ENCODE data around the gene EPN2. TPM values are rescaled to one million over a fixed set of nuclear protein-coding genes. Genes with fewer than 3 reads are reported as not detected.

EPN2 gene
- total and polyA plus RNA-seq, 2 experiments from 2014 or later: 19.0 to 35.9 TPM

GRCh38 chr17:19268611-19269010 is 31.4 kb downstream of the EPN2 start:
- H3K36me3 ChIP-seq (replicated peaks; ENCODE audit: insufficient read depth, low read depth): no peaks in the 10 kb centered on the region
- H3K4me1 ChIP-seq (ENCODE audit: insufficient read depth): peaks cover 16% of the 10 kb centered on the region
- H3K27ac ChIP-seq: no peak overlapping the region
- WGBS (ENCODE audit: low lambda C conversion rate, missing lambda C conversion rate): 81% methylated on average over 3 of the region's 3 CpGs
- H3K9me3 ChIP-seq (ENCODE audit: low read depth): no peaks in the 10 kb centered on the region
- H2AFZ ChIP-seq: no peak overlapping the region
- H3K27me3 ChIP-seq: no peaks in the 10 kb centered on the region
- no peak for TF ChIP-seq EZH2 (IDR thresholded peaks at IDR 0.05; ENCODE audit: borderline replicate concordance)
- no peak for TF ChIP-seq CTCF (IDR thresholded peaks at IDR 0.05; ENCODE audit: poor library complexity)
- no peak for TF ChIP-seq EZH2phosphoT487 (IDR thresholded peaks at IDR 0.05; ENCODE audit: low read depth, severe bottlenecking, unreplicated experiment)
- no peak overlapping the region for H3K4me3 ChIP-seq
- no peaks in the 10 kb centered on the region for H3K9me2 ChIP-seq (replicated peaks; ENCODE audit: insufficient read depth)
- H3K4me2 ChIP-seq: no peak overlapping the region
- no peak for DNase-seq (ENCODE audit: low spot score)
- peaks cover 92% of the 10 kb centered on the region for H3K79me2 ChIP-seq
- peaks cover 19% of the 10 kb centered on the region for H4K20me1 ChIP-seq (ENCODE audit: insufficient read depth, poor library complexity, severe bottlenecking)

DNA sequence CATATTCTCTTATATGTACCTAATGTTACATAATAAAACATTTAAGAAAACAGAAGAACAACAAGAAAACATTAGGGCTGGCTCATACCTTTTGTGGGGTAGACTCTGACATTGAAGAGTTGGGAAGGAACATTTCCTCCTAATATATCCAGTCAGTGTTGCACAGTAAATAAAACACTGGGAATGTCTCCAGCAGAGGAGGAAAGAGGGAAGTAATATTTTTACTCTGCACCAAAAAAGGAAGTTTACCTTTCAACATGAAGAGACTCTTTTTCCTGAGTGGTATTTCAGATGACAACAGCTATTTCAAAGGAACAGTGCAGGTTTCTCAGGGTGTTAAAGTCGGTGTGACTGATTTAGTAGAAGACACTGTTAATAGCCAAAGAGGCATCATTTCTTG is 31.9 kb downstream of the EPN2 start:
- TF ChIP-seq CTCF (IDR thresholded peaks at IDR 0.05; ENCODE audit: poor library complexity) (no peak), EZH2phosphoT487 (IDR thresholded peaks at IDR 0.05; ENCODE audit: low read depth, severe bottlenecking, unreplicated experiment) (no peak), EZH2 (IDR thresholded peaks at IDR 0.05; ENCODE audit: borderline replicate concordance) (no peak)
- Histone ChIP-seq H4K20me1 (ENCODE audit: insufficient read depth, poor library complexity, severe bottlenecking) (peaks cover 18% of the 10 kb centered on the region), H3K27ac (no peak overlapping the region)

DNA sequence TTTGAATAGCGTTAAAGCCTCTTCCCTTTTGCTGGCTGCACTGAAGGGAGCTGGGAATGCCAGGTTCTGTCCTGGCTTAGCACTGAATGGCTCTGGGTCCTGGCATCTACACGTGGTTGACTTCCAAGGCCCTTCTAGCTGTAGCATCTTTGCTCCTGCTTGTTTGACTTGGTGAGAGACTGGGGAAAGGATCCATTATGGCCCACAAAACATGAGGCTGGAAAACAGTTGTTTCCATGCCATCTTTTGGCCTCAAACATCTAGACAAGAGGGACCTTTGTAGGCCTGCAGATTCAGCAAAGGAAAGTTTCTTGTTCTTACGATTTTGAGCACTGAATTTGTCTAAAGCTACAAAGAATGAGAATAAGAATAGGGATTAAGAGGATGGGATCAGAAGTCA is 32.5 kb downstream of the EPN2 start:
- peaks cover 13% of the 10 kb centered on the region for H4K20me1 ChIP-seq (ENCODE audit: insufficient read depth, poor library complexity, severe bottlenecking)
- no peak overlapping the region for H3K4me2 ChIP-seq
- peaks cover 6% of the 10 kb centered on the region for H3K4me1 ChIP-seq (ENCODE audit: insufficient read depth)
- no peak overlapping the region for H2AFZ ChIP-seq
- peaks cover 93% of the 10 kb centered on the region for H3K79me2 ChIP-seq
- no peaks in the 10 kb centered on the region for H3K36me3 ChIP-seq (replicated peaks; ENCODE audit: insufficient read depth, low read depth)
- no peak overlapping the region for H3K4me3 ChIP-seq
- no peaks in the 10 kb centered on the region for H3K27me3 ChIP-seq
- no peak overlapping the region for H3K27ac ChIP-seq
- DNase-seq (ENCODE audit: low spot score): no peak
- 88% methylated on average over 3 of the region's 3 CpGs for WGBS (ENCODE audit: low lambda C conversion rate, missing lambda C conversion rate)
- no peaks in the 10 kb centered on the region for H3K9me3 ChIP-seq (ENCODE audit: low read depth)
- TF ChIP-seq CTCF (IDR thresholded peaks at IDR 0.05; ENCODE audit: poor library complexity) (no peak), EZH2 (IDR thresholded peaks at IDR 0.05; ENCODE audit: borderline replicate concordance) (no peak), EZH2phosphoT487 (IDR thresholded peaks at IDR 0.05; ENCODE audit: low read depth, severe bottlenecking, unreplicated experiment) (no peak)
- no peaks in the 10 kb centered on the region for H3K9me2 ChIP-seq (replicated peaks; ENCODE audit: insufficient read depth)

More for the DNA sequence above, 31.9 kb downstream of the EPN2 start:
- Histone ChIP-seq H3K4me2 (no peak overlapping the region), H3K36me3 (replicated peaks; ENCODE audit: insufficient read depth, low read depth) (no peaks in the 10 kb centered on the region), H3K9me3 (ENCODE audit: low read depth) (no peaks in the 10 kb centered on the region), H3K4me1 (ENCODE audit: insufficient read depth) (peaks cover 11% of the 10 kb centered on the region), H3K9me2 (replicated peaks; ENCODE audit: insufficient read depth) (no peaks in the 10 kb centered on the region), H3K27me3 (no peaks in the 10 kb centered on the region), H2AFZ (no peak overlapping the region), H3K79me2 (peaks cover 92% of the 10 kb centered on the region), H3K4me3 (no peak overlapping the region)
- DNase-seq (ENCODE audit: low spot score): no peak
- 85% methylated on average over 1 of the region's 1 CpG for WGBS (ENCODE audit: low lambda C conversion rate, missing lambda C conversion rate)

- peaks cover 16% of the 10 kb centered on the region for H4K20me1 ChIP-seq (ENCODE audit: insufficient read depth, poor library complexity, severe bottlenecking)
- TF ChIP-seq EZH2 (IDR thresholded peaks at IDR 0.05; ENCODE audit: borderline replicate concordance): no peak
- no peak for TF ChIP-seq EZH2phosphoT487 (IDR thresholded peaks at IDR 0.05; ENCODE audit: low read depth, severe bottlenecking, unreplicated experiment)
- TF ChIP-seq CTCF (IDR thresholded peaks at IDR 0.05; ENCODE audit: poor library complexity): no peak
- DNase-seq (ENCODE audit: low spot score): no peak
- H3K4me1 ChIP-seq (ENCODE audit: insufficient read depth): peaks cover 4% of the 10 kb centered on the region
- peaks cover 93% of the 10 kb centered on the region for H3K79me2 ChIP-seq
- no peaks in the 10 kb centered on the region for H3K9me2 ChIP-seq (replicated peaks; ENCODE audit: insufficient read depth)
- H3K36me3 ChIP-seq (replicated peaks; ENCODE audit: insufficient read depth, low read depth): no peaks in the 10 kb centered on the region
- WGBS (ENCODE audit: low lambda C conversion rate, missing lambda C conversion rate): 80% methylated on average over 3 of the region's 3 CpGs
- no peak overlapping the region for H3K4me2 ChIP-seq
- no peak overlapping the region for H3K4me3 ChIP-seq
- H3K27me3 ChIP-seq: no peaks in the 10 kb centered on the region
- no peak overlapping the region for H2AFZ ChIP-seq
- H3K9me3 ChIP-seq (ENCODE audit: low read depth): no peaks in the 10 kb centered on the region
- no peak overlapping the region for H3K27ac ChIP-seq
Measured at GRCh38 chr17:19270347-19270703, 33.2 kb downstream of the EPN2 start.

Measured in hepatocyte (in vitro differentiated cells).